Stimulated activated CD4-positive, alpha-beta T cell treated with anti-CD3 and anti-CD28 coated beads, Interleukin-2, amount 100 ng/mL, for 48 hours (primary cell): ENCODE results near the gene DIPK1B.
"Not testable (repeated sequence)": the region's sequence is repeated elsewhere in the genome, so short reads cannot be mapped to it uniquely, and the experiment has no call there.

ENCODE experiments used
- DNase-seq, 2 donors: peaks; one replicate each; pipeline ENCODE4 v3.0.0-alpha.2; 2020

The DIPK1B gene

GRCh38 chr9:136755302-136756133, 43.1 kb downstream of the DIPK1B start:
- not testable (repeated sequence) for DNase-seq

GRCh38 chr9:136756134-136756438, 43.7 kb downstream of the DIPK1B start:
- DNase-seq, result no peak

- no peak for DNase-seq
These were observed 44.5 kb downstream of the DIPK1B start for GRCh38 chr9:136756836-136757235.

- no peak for DNase-seq
These were observed 45.0 kb downstream of the DIPK1B start for GRCh38 chr9:136757328-136757727.

GRCh38 chr9:136757751-136758140, 45.4 kb downstream of the DIPK1B start:
- no peak for DNase-seq

GRCh38 chr9:136759001-136759400, 46.6 kb downstream of the DIPK1B start:
- no peak for DNase-seq

GRCh38 chr9:136759436-136760325, 47.3 kb downstream of the DIPK1B start:
- no peak for DNase-seq

- no peak for DNase-seq
These were observed 48.1 kb downstream of the DIPK1B start for GRCh38 chr9:136760424-136760823.

GRCh38 chr9:136760834-136761544, 48.6 kb downstream of the DIPK1B start:
- DNase-seq, result not testable (repeated sequence)

GRCh38 chr9:136761545-136761981, 49.2 kb downstream of the DIPK1B start:
- no peak for DNase-seq

GRCh38 chr9:136762221-136762691, 49.9 kb downstream of the DIPK1B start:
- no peak for DNase-seq

GRCh38 chr9:136762915-136763648, 50.7 kb downstream of the DIPK1B start:
- DNase-seq, result peak; percentile 52 to 53

GRCh38 chr9:136763649-136764035, 51.3 kb downstream of the DIPK1B start:
- DNase-seq, result no peak

- DNase-seq, result no peak
These were observed 52.0 kb downstream of the DIPK1B start, which contains the start of gene LCN15 for GRCh38 chr9:136764301-136764891. LCN15 (minus strand) TSS chr9:136764518; CDS start chr9:136764488, 30 bp downstream.

GRCh38 chr9:136765041-136765440, 52.7 kb downstream of the DIPK1B start:
- DNase-seq, result no peak

GRCh38 chr9:136765745-136766409, 53.5 kb downstream of the DIPK1B start:
- DNase-seq, result not testable (repeated sequence)

- DNase-seq, result peak; percentile 41 to 43
These were observed 54.2 kb downstream of the DIPK1B start for GRCh38 chr9:136766410-136767120.

GRCh38 chr9:136769710-136770191, 57.4 kb downstream of the DIPK1B start:
- DNase-seq, result peak; percentile 50 to 62

- no peak for DNase-seq
These were observed 59.6 kb downstream of the DIPK1B start for GRCh38 chr9:136771907-136772415.

- no peak for DNase-seq
These were observed 61.1 kb downstream of the DIPK1B start for GRCh38 chr9:136773386-136774044.
